Transverse colon (tissue), 4 donors: Measurements from ENCODE around the gene DLG5. TPM values are rescaled to one million over a fixed set of nuclear protein-coding genes. Genes with fewer than 3 reads are reported as not detected.

Experiments used
- DNase-seq: peaks from one replicate; pipeline ENCODE4 v3.0.0-alpha.2; 2019
- H3K27ac ChIP-seq, 4 donors: fragments of 200-600 bp; sonication (generic); 2 replicates each; pipeline ENCODE4 v1.5.1; 2016 to 2018; ENCODE audit warnings: inconsistent platforms in 4 of 4
- H3K27me3 ChIP-seq: fragments of 200-600 bp; sonication (generic); 2 replicates; pipeline ENCODE4 v1.5.1; 2017; ENCODE audit warnings: inconsistent platforms
- H3K36me3 ChIP-seq, 4 donors: fragments of 200-600 bp; sonication (generic); 2 replicates each; pipeline ENCODE4 v1.5.1; 2017 to 2019; ENCODE audit warnings: inconsistent platforms in 4 of 4
- H3K4me1 ChIP-seq, 4 donors: fragments of 200-600 bp; sonication (generic); 2 replicates each; pipeline ENCODE4 v1.5.1; 2017 to 2020; ENCODE audit warnings: inconsistent platforms in 4 of 4
- H3K4me3 ChIP-seq, 4 donors: fragments of 200-600 bp; sonication (generic); 1 replicate in 1 of 4; 2 replicates in 3 of 4; pipeline versions ENCODE4 v1.5.1 to v1.6.1; 2017 to 2019; ENCODE audit warnings: inconsistent platforms in 4 of 4
- H3K9me3 ChIP-seq, 2 donors: fragments of 200-600 bp; sonication (generic); 2 replicates each; pipeline ENCODE4 v1.5.1; 2017 to 2019; ENCODE audit warnings: inconsistent platforms in 2 of 2
- EP300 ChIP-seq: sonication (generic); formaldehyde crosslinking; IDR thresholded peaks from one replicate; pipeline ENCODE4 v1.6.1; 2017; ENCODE audit warnings: antibody characterized with exemption, low read depth
- POLR2A ChIP-seq: fragments of 450-650 bp; IDR thresholded peaks from one replicate; pipeline ENCODE4 v1.6.1; 2016; ENCODE audit warnings: antibody characterized with exemption, mild to moderate bottlenecking, moderate library complexity
- POLR2AphosphoS5 ChIP-seq, 3 donors: sonication (generic); formaldehyde crosslinking; IDR thresholded peaks; one replicate each; pipeline ENCODE4 v1.6.1; 2016; ENCODE audit warnings: antibody characterized with exemption in 3 of 3
- WGBS, 2 donors: methylation state at CpG; one replicate each; pipeline ENCODE4 v1.1.5; 2018; ENCODE audit warnings: low coverage in 1 of 2; 5-methylcytosine and 5-hydroxymethylcytosine counted together
- in situ Hi-C, 4 donors: fragments of 200-750 bp; cut with MboI; loops; one replicate each; pipeline versions ENCODE4 v1.15.0 to v1.15.1; 2017; ENCODE audit warnings: low sequenced_read_pairs in 3 of 4, low pct_ligation_motif_present in 1 of 4, low pct_unique_long_range_greater_than_20kb in 1 of 4
- intact Hi-C: fragments of 100-400 bp; cut with DNase I; formaldehyde crosslinking; loops from one replicate; pipeline ENCODE4 v1.15.1; 2023; ENCODE audit warnings: low total_unique reads
- small RNA-seq, 4 donors: library from RNA; depleted of rRNA; stranded (forward); fragments of <200 nt; gene quantifications; one replicate each; pipeline ENCODE3, GENCODE V24; 2016
- total RNA-seq, 4 donors: library from RNA; depleted of rRNA; stranded (reverse); fragments of >200 nt; gene quantifications; one replicate each; pipeline ENCODE4 v1.1.0, GENCODE V29; 2016
- TF ChIP-seq, protein P1 (sequence below), 5 experiments: fragments of 200-600 bp in 3 of 5; fragments of 450-650 bp in 2 of 5; sonication (generic) in 3 of 5; IDR thresholded peaks; 1 replicate in 2 of 5; 2 replicates in 3 of 5; pipeline ENCODE4 v1.5.1; 2016 to 2017; ENCODE audit warnings: antibody characterized with exemption in 5 of 5, inconsistent platforms in 3 of 5, mild to moderate bottlenecking in 2 of 5, moderate library complexity in 1 of 5

DLG5 gene
- total RNA-seq, 4 donors from 2014 or later: 31.4 to 90.1 (median 44.6) TPM

DNA sequence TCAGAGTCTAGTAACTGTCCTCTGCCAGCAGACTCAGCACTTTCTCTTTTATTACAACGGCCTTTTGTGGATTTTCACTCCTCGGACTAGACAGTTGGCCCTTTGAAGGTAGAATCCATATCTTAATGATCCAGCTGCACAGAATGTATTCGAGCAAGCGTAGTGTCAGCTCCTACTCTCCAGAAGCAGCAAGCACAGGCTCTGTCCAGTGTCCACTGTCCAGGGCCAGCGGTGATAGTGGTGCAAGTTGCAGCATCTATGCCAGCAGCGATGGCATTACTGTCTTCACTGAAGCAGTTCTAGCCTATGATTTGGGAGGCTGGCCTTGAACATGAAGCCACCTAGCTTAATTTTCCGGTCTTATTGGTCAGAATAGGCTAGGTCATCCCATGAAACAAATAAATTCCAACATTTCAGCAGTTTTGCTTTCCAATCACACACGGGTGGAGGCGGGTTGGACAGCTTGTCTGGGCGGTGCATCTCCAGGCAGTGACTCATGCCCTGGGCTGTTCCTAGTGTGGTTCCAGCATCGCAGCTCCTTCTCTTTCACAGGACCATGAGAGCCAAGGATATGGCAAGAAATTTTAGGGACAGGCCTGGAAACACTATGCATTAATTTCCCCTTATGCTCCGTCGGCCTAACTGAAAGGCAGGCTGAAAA, 180.4 kb downstream of the DLG5 start:
- DNase-seq: no peak
- no peaks in the 10 kb centered on the region for H3K27me3 ChIP-seq
- TF ChIP-seq POLR2A: no peak
- TF ChIP-seq, protein P1, sequence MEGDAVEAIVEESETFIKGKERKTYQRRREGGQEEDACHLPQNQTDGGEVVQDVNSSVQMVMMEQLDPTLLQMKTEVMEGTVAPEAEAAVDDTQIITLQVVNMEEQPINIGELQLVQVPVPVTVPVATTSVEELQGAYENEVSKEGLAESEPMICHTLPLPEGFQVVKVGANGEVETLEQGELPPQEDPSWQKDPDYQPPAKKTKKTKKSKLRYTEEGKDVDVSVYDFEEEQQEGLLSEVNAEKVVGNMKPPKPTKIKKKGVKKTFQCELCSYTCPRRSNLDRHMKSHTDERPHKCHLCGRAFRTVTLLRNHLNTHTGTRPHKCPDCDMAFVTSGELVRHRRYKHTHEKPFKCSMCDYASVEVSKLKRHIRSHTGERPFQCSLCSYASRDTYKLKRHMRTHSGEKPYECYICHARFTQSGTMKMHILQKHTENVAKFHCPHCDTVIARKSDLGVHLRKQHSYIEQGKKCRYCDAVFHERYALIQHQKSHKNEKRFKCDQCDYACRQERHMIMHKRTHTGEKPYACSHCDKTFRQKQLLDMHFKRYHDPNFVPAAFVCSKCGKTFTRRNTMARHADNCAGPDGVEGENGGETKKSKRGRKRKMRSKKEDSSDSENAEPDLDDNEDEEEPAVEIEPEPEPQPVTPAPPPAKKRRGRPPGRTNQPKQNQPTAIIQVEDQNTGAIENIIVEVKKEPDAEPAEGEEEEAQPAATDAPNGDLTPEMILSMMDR (IDR thresholded peaks at IDR 0.05): no peak
- no peak for TF ChIP-seq EP300
- TF ChIP-seq POLR2AphosphoS5 (IDR thresholded peaks at IDR 0.05): no peak
- no peaks in the 10 kb centered on the region for H3K36me3 ChIP-seq
- no peaks in the 10 kb centered on the region for H3K4me1 ChIP-seq
- H3K9me3 ChIP-seq: no peaks in the 10 kb centered on the region
- no peak overlapping the region for H3K4me3 ChIP-seq
- in situ Hi-C loops: no loop called here
- WGBS, 2 donors: 74 to 78% methylated on average over 4 to 13 of the region's 13 CpGs
- intact Hi-C loops: no loop called here
- no peak overlapping the region for H3K27ac ChIP-seq

DNA sequence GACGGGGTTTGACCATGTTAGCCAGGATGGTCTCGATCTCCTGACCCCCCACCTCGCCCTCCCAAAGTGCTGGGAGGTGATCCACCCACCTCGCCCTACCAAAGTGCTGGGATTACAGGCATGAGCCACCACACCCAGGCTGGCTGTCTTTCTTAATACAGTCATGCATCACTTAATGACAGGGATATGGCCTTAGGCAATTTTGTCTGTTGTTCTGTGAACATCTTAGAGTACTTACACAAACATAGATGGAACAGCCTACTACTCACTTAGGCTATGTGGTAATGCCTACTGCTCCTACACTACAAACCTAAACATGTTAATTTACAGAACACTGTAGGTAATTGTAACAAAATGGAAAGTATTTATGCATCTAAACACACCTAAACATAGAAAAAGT, 182.3 kb downstream of the DLG5 start:
- Histone ChIP-seq H3K9me3 (peaks cover 0 to 7% of the 10 kb centered on the region in 2 donors), H3K4me1 (no peaks in the 10 kb centered on the region), H3K4me3 (no peak overlapping the region), H3K27ac (no peak overlapping the region), H3K27me3 (no peaks in the 10 kb centered on the region), H3K36me3 (no peaks in the 10 kb centered on the region)
- WGBS, 2 donors: 94% methylated on average over 4 of the region's 4 CpGs; no CpG with 5 or more reads in 1 of the 2 donors
- TF ChIP-seq POLR2AphosphoS5 (IDR thresholded peaks at IDR 0.05): no peak
- in situ Hi-C loops (no loop called here), intact Hi-C loops (no loop called here)
- no peak for DNase-seq

DNA sequence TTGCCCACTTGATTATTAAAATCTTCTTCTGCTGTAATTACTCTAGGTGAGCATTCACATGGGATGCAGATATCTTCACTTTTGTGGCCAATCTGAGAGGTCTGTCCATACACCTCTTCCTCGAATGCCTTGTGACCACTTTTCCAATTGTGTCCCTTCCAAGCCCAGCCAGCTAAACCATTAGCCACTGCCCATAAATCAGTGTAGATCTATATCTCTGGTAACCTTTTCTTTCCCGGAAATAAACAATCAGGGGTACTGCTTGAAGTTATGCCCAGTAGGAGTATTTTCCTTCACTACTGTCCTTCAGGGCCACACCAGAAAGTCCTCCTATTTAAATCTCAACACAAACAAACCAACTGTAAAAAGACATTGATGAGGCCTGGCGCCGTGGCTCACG, 184.4 kb downstream of the DLG5 start:
- peaks cover 0 to 7% of the 10 kb centered on the region in 2 donors for H3K9me3 ChIP-seq
- no peak overlapping the region for H3K27ac ChIP-seq
- no peaks in the 10 kb centered on the region for H3K27me3 ChIP-seq
- no peak overlapping the region for H3K4me3 ChIP-seq
- in situ Hi-C loops (no loop called here), intact Hi-C loops (no loop called here)
- DNase-seq: no peak
- WGBS, 2 donors: 63 to 76% methylated on average over 1 to 5 of the region's 5 CpGs
- no peaks in the 10 kb centered on the region for H3K36me3 ChIP-seq
- no peaks in the 10 kb centered on the region for H3K4me1 ChIP-seq
- TF ChIP-seq POLR2AphosphoS5 (IDR thresholded peaks at IDR 0.05): no peak
- TF ChIP-seq, protein P1 (IDR thresholded peaks at IDR 0.05): no peak
- no peak for TF ChIP-seq POLR2A
- no peak for TF ChIP-seq EP300

DNA sequence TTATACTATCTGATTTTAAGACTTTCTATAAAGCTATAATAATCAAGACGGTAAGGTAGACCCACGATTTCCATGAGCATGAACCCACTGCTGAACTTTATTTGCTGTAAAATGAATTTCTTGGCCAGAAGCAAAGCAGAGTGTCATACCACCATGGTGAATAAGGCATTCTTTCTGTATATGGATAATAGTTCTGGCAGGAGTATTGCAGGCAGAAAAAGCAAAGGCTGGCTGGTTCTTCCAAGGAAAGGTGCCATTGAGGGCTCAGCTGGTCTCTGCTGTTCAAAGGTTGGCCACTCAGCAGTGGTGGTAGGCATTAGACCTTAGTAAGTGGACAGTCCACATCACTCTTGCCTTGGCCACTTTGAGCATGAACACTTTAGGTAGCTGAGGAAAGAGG, 184.8 kb downstream of the DLG5 start:
- H3K36me3 ChIP-seq: no peaks in the 10 kb centered on the region
- 80 to 85% methylated on average over 2 of the region's 2 CpGs for WGBS, 2 donors
- no peak overlapping the region for H3K4me3 ChIP-seq
- intact Hi-C loops (no loop called here), in situ Hi-C loops (no loop called here)
- no peak for DNase-seq
- H3K9me3 ChIP-seq: peaks cover 0 to 7% of the 10 kb centered on the region in 2 donors
- H3K27ac ChIP-seq: no peak overlapping the region
- TF ChIP-seq, protein P1 (IDR thresholded peaks at IDR 0.05): no peak
- TF ChIP-seq POLR2AphosphoS5 (IDR thresholded peaks at IDR 0.05) (no peak), EP300 (no peak), POLR2A (no peak)
- no peaks in the 10 kb centered on the region for H3K4me1 ChIP-seq
- no peaks in the 10 kb centered on the region for H3K27me3 ChIP-seq

Small RNA genes lying within 50 kb of the gene (small RNA-seq; reads per million reads assigned to genes)
- gene RF00017: 0 reads per million in 4 donors
- gene RN7SL284P: 0 reads per million in 4 donors
- gene RNU6-1266P: 0 reads per million in 4 donors

Other genes with a start within 250 kb of the DLG5 start
- 10 to 100 TPM in 3 of 4 donors, 1 to 10 TPM in 1; 8.0 to 16.8 (median 13.1) TPM for gene POLR3A, start 102.8 kb upstream of the DLG5 start, total RNA-seq
- 1,000 to 10,000 TPM in 3 of 4 donors, 100 to 1,000 TPM in 1; 562 to 2,370 (median 1,752) TPM for gene RPS24, start 107.1 kb upstream of the DLG5 start, total RNA-seq